T-cell (primary cell): Measurements from ENCODE around the gene NYNRIN. TPM values are rescaled to one million over a fixed set of nuclear protein-coding genes. Genes with fewer than 3 reads are reported as not detected.
A peak's percentile ranks its signal among the peaks of the same experiment; 100 is the strongest.

Experiments used
- ATAC-seq, 4 experiments: fragments of 200-7000 bp in 3 of 4; fragments of 150-1000 bp in 1 of 4; cut with Tn5 transposase; replicated peaks in 1 of 4; 1 replicate in 3 of 4; 2 replicates in 1 of 4; pipeline ENCODE4 v1.10.0; 2021; ENCODE audit warnings: moderate library complexity in 3 of 4, mild to moderate bottlenecking in 2 of 4, moderate number of reproducible peaks in 1 of 4
- CTCF ChIA-PET, 2 donors: fragments of 300-600 bp; sonication (Branson Sonifier 250); formaldehyde crosslinking; loops; one replicate each; lab custom pipeline; 2022; ENCODE audit warnings: antibody characterized with exemption in 2 of 2; lab: Charles Lee
- POLR2A ChIA-PET, 2 donors: fragments of 300-600 bp; sonication (Branson Sonifier 250); formaldehyde crosslinking; loops; one replicate each; lab custom pipeline; 2022; ENCODE audit warnings: antibody characterized with exemption in 2 of 2; lab: Charles Lee
- DNase-seq, 35 experiments: peaks; one replicate each; pipeline versions ENCODE4 v3.0.0 to v3.0.0-alpha.2; 2013 to 2023
- H3K27ac ChIP-seq: one replicate; pipeline ENCODE4 v1.5.1; 2013; ENCODE audit warnings: low read length
- H3K27me3 ChIP-seq, 2 experiments: replicated peaks in 1 of 2; 1 replicate in 1 of 2; 2 replicates in 1 of 2; pipeline versions ENCODE4 v1.6.1 to v1.7.0; 2013; ENCODE audit warnings: low read length in 1 of 2, mixed read lengths in 1 of 2; ENCODE audit not compliant: control insufficient read depth in 2 of 2, insufficient read depth in 2 of 2; ENCODE audit errors: extremely low read depth in 1 of 2
- H3K36me3 ChIP-seq, 2 donors: 1 replicate in 1 of 2; 2 replicates in 1 of 2; pipeline versions ENCODE4 v1.6.1 to v1.7.0; 2013; ENCODE audit warnings: low read length in 1 of 2; ENCODE audit not compliant: control insufficient read depth in 2 of 2, insufficient read depth in 1 of 2; ENCODE audit errors: extremely low read depth in 1 of 2
- H3K4me1 ChIP-seq, 2 experiments: 1 replicate in 1 of 2; 2 replicates in 1 of 2; pipeline versions ENCODE4 v1.6.1 to v1.7.0; 2013; ENCODE audit warnings: low read length in 2 of 2, mixed read lengths in 1 of 2; ENCODE audit not compliant: insufficient read depth in 2 of 2, control insufficient read depth in 1 of 2; ENCODE audit errors: extremely low read depth in 1 of 2
- H3K4me3 ChIP-seq, 2 donors: 1 replicate in 1 of 2; 2 replicates in 1 of 2; pipeline versions ENCODE4 v1.5.1 to v1.7.0; 2013; ENCODE audit warnings: mild to moderate bottlenecking in 2 of 2, low read length in 1 of 2, moderate library complexity in 1 of 2; ENCODE audit not compliant: control insufficient read depth in 1 of 2; ENCODE audit errors: extremely low read depth in 1 of 2
- H3K9me3 ChIP-seq: 2 replicates; pipeline ENCODE4 v1.7.0; 2013
- H3K27ac Mint-ChIP-seq, 2 donors: one replicate each; pipeline ENCODE4 v1.8.0; 2020 to 2021; ENCODE audit warnings: mild to moderate bottlenecking in 2 of 2, mixed read lengths in 2 of 2
- H3K27me3 Mint-ChIP-seq, 2 donors: one replicate each; pipeline ENCODE4 v1.8.0; 2021 to 2022; ENCODE audit warnings: mixed read lengths in 2 of 2
- H3K36me3 Mint-ChIP-seq: one replicate; pipeline ENCODE4 v1.8.0; 2021; ENCODE audit warnings: mixed read lengths
- H3K4me1 Mint-ChIP-seq, 3 donors: one replicate each; pipeline ENCODE4 v1.8.0; 2020 to 2022; ENCODE audit warnings: mixed read lengths in 3 of 3, mild to moderate bottlenecking in 1 of 3
- H3K4me3 Mint-ChIP-seq, 3 donors: one replicate each; pipeline ENCODE4 v1.8.0; 2020 to 2022; ENCODE audit warnings: mild to moderate bottlenecking in 3 of 3, mixed read lengths in 3 of 3, moderate library complexity in 3 of 3
- H3K9me3 Mint-ChIP-seq, 3 donors: one replicate each; pipeline ENCODE4 v1.8.0; 2020 to 2022; ENCODE audit warnings: mixed read lengths in 3 of 3
- WGBS: methylation state at CpG from one replicate; pipeline ENCODE4 v1.1.5; 2013; ENCODE audit warnings: missing lambda C conversion rate; ENCODE audit not compliant: insufficient coverage; 5-methylcytosine and 5-hydroxymethylcytosine counted together
- total RNA-seq, 35 experiments: library from RNA in 6 of 35; stranded (reverse) in 6 of 35; fragments of 120-200 nt in 1 of 35; gene quantifications; one replicate each; pipeline versions ENCODE4 v1.2.1 to v1.2.4 and lab custom pipeline; 2013 to 2026

Gene NYNRIN
- total RNA-seq, 5 donors from 2014 or later (not counting 1 experiment from before 2014, with no cell fraction given), result 0.28 to 0.95 (median 0.61) TPM

DNA sequence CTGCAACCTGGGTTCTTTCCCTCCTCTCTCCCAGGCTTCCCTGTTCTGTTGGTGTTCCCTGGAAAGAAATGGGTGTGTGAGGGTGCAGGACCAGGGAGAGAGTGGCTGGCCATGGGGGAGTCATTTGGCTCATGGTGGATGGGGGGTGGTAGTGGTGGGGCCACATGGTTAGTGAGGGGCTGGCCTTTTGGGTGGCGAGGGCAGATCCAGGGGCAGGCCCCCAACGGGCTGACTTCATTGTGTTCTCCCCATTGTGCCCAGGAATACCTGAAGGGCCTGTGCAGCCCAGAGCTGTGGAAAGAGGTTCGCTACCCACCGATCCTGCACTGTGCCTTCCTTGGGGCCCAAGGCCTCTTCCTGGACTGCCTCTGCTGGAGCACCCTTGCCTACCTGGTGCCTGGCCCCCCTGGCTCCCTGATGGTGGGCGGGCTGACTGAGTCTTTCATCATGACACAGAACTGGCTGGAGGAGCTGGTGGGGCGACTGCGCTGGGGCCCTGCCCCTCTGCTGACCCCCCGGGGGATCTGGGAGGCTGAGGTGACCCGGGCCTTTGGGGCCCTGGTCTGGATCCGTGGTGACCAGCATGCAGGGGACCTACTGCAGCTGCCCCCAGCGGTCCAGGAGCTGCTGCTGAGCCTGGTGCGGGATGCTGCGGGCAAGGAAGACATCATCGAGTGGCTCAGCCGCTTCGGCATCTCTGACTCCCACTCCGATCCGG, 9.0 kb downstream of the NYNRIN start:
- no peaks in the 10 kb centered on the region for H3K9me3 ChIP-seq
- peaks cover 0 to 46% of the 10 kb centered on the region in 2 experiments for H3K27me3 ChIP-seq
- H3K4me1 ChIP-seq, result no peaks in the 10 kb centered on the region
- no peaks in the 10 kb centered on the region for H3K36me3 ChIP-seq
- H3K27ac ChIP-seq, result no peak overlapping the region
- ChIA-PET POLR2A (no interaction called here), CTCF (no interaction called here)
- no peak for DNase-seq
- H3K9me3 Mint-ChIP-seq, result no peaks in the 10 kb centered on the region
- H3K27me3 Mint-ChIP-seq, result peaks cover 9 to 25% of the 10 kb centered on the region in 2 donors
- H3K27ac Mint-ChIP-seq, result no peak overlapping the region
- no peaks in the 10 kb centered on the region for H3K36me3 Mint-ChIP-seq
- no peak overlapping the region for H3K4me3 ChIP-seq
- no peak overlapping the region for H3K4me3 Mint-ChIP-seq
- ATAC-seq, result no peak
- H3K4me1 Mint-ChIP-seq, result no peaks in the 10 kb centered on the region
- WGBS, result 85% methylated on average over 18 of the region's 18 CpGs

GRCh38 chr14:24408764-24409163, 10.0 kb downstream of the NYNRIN start:
- Mint-ChIP-seq H3K4me3 (no peak overlapping the region), H3K36me3 (no peaks in the 10 kb centered on the region), H3K27ac (no peak overlapping the region), H3K9me3 (no peaks in the 10 kb centered on the region), H3K27me3 (peaks cover 3 to 19% of the 10 kb centered on the region in 2 donors), H3K4me1 (no peaks in the 10 kb centered on the region)
- Histone ChIP-seq H3K9me3 (no peaks in the 10 kb centered on the region), H3K4me1 (no peaks in the 10 kb centered on the region), H3K36me3 (no peaks in the 10 kb centered on the region), H3K4me3 (no peak overlapping the region), H3K27me3 (peaks cover 0 to 46% of the 10 kb centered on the region in 2 experiments), H3K27ac (no peak overlapping the region)
- POLR2A ChIA-PET, result no interaction called here
- no peak for ATAC-seq
- 69% methylated on average over 2 of the region's 3 CpGs for WGBS
- CTCF ChIA-PET, result interaction anchor here in 1 of 2 donors (1.2 kb wide), 1 partner anchor 23 kb away, joined by 3 read pairs; no protein-coding TSS in a partner anchor
- DNase-seq, result no peak

GRCh38 chr14:24409192-24409591, 10.4 kb downstream of the NYNRIN start:
- Mint-ChIP-seq H3K4me1 (no peaks in the 10 kb centered on the region), H3K9me3 (no peaks in the 10 kb centered on the region), H3K4me3 (no peak overlapping the region), H3K27me3 (peaks cover 3 to 15% of the 10 kb centered on the region in 2 donors), H3K36me3 (no peaks in the 10 kb centered on the region), H3K27ac (no peak overlapping the region)
- DNase-seq (no peak), ATAC-seq (no peak)
- no peaks in the 10 kb centered on the region for H3K9me3 ChIP-seq
- H3K27me3 ChIP-seq, result peaks cover 0 to 46% of the 10 kb centered on the region in 2 experiments
- WGBS, result 80% methylated on average over 5 of the region's 6 CpGs
- POLR2A ChIA-PET, result interaction anchor here in 1 of 2 donors (0.6 kb wide), 1 partner anchor 42 kb away, joined by 3 read pairs; no protein-coding TSS in a partner anchor
- CTCF ChIA-PET, result interaction anchor here (0.6 to 1.2 kb wide), 3 partner anchors 22 to 180 kb away, joined by 3 read pairs; no protein-coding TSS in a partner anchor
- H3K36me3 ChIP-seq, result no peaks in the 10 kb centered on the region
- no peak overlapping the region for H3K4me3 ChIP-seq
- no peaks in the 10 kb centered on the region for H3K4me1 ChIP-seq
- H3K27ac ChIP-seq, result no peak overlapping the region

- no peaks in the 10 kb centered on the region for H3K4me1 ChIP-seq
- no peak for DNase-seq
- H3K27me3 Mint-ChIP-seq, result peaks cover 3 to 12% of the 10 kb centered on the region in 2 donors
- no peak overlapping the region for H3K27ac ChIP-seq
- peaks cover 0 to 42% of the 10 kb centered on the region in 2 experiments for H3K27me3 ChIP-seq
- no peaks in the 10 kb centered on the region for H3K9me3 ChIP-seq
- 55% methylated on average over 6 of the region's 10 CpGs for WGBS
- H3K36me3 Mint-ChIP-seq, result no peaks in the 10 kb centered on the region
- no peak overlapping the region for H3K27ac Mint-ChIP-seq
- no peak overlapping the region for H3K4me3 Mint-ChIP-seq
- CTCF ChIA-PET, result interaction anchor here (0.6 to 1.5 kb wide), 3 partner anchors 27 to 181 kb away, joined by 3 read pairs; no protein-coding TSS in a partner anchor
- POLR2A ChIA-PET, result interaction anchor here in 1 of 2 donors (0.6 kb wide), 1 partner anchor 41 kb away, joined by 3 read pairs; no protein-coding TSS in a partner anchor
- H3K36me3 ChIP-seq, result no peaks in the 10 kb centered on the region
- H3K4me3 ChIP-seq, result no peak overlapping the region
- no peaks in the 10 kb centered on the region for H3K4me1 Mint-ChIP-seq
- no peak for ATAC-seq
- H3K9me3 Mint-ChIP-seq, result no peaks in the 10 kb centered on the region
Measured at GRCh38 chr14:24409956-24410355, 11.2 kb downstream of the NYNRIN start.

GRCh38 chr14:24411443-24412389, 12.9 kb downstream of the NYNRIN start:
- ATAC-seq (peak; percentile 47 to 67 (median 62)), DNase-seq (peak in 11 of 35 experiments; percentile 16 to 59 (median 29))
- WGBS, result 66% methylated on average over 12 of the region's 16 CpGs
- CTCF ChIA-PET, result interaction anchor here (0.7 to 1.5 kb wide), 4 partner anchors 13 to 78 kb away, joined by 3 to 4 read pairs (median 3); no protein-coding TSS in a partner anchor
- Mint-ChIP-seq H3K9me3 (no peaks in the 10 kb centered on the region), H3K4me3 (no peak overlapping the region), H3K36me3 (no peaks in the 10 kb centered on the region), H3K27ac (no peak overlapping the region), H3K4me1 (no peaks in the 10 kb centered on the region), H3K27me3 (peaks cover 0 to 2% of the 10 kb centered on the region in 2 donors)
- POLR2A ChIA-PET, result no interaction called here
- no peak overlapping the region for H3K27ac ChIP-seq
- H3K4me1 ChIP-seq, result no peaks in the 10 kb centered on the region
- H3K36me3 ChIP-seq, result no peaks in the 10 kb centered on the region
- no peak overlapping the region for H3K4me3 ChIP-seq
- peaks cover 0 to 50% of the 10 kb centered on the region in 2 experiments for H3K27me3 ChIP-seq
- H3K9me3 ChIP-seq, result no peaks in the 10 kb centered on the region

GRCh38 chr14:24414077-24414476, 15.3 kb downstream of the NYNRIN start:
- H3K4me1 ChIP-seq, result no peaks in the 10 kb centered on the region
- no peak overlapping the region for H3K4me3 ChIP-seq
- CTCF ChIA-PET, result interaction anchor here (0.5 to 1.3 kb wide), 5 partner anchors 8 to 21 kb away, joined by 3 to 4 read pairs (median 3); no protein-coding TSS in a partner anchor
- POLR2A ChIA-PET, result no interaction called here
- Mint-ChIP-seq H3K4me1 (no peaks in the 10 kb centered on the region), H3K36me3 (no peaks in the 10 kb centered on the region), H3K27ac (no peak overlapping the region), H3K27me3 (peaks cover 2 to 6% of the 10 kb centered on the region in 2 donors), H3K9me3 (no peaks in the 10 kb centered on the region), H3K4me3 (no peak overlapping the region)
- ATAC-seq, result no peak
- WGBS, result no CpG with 5 or more reads among the region's 1 CpG
- H3K36me3 ChIP-seq, result no peaks in the 10 kb centered on the region
- no peaks in the 10 kb centered on the region for H3K9me3 ChIP-seq
- DNase-seq, result no peak
- H3K27ac ChIP-seq, result no peak overlapping the region
- H3K27me3 ChIP-seq, result peaks cover 0 to 43% of the 10 kb centered on the region in 2 experiments
